Smooth muscle cell (in vitro differentiated cells): ENCODE data around the gene AGMAT. TPM values are rescaled to one million over a fixed set of nuclear protein-coding genes. Genes with fewer than 3 reads are reported as not detected.

ENCODE experiments used
- DNase-seq: peaks from one replicate; lab custom pipeline; 2025; ENCODE audit not compliant: unreplicated experiment; lab: John Stamatoyannopoulos, UW
- H2AFZ ChIP-seq: fragments of 200-600 bp; sonication (generic); 2 replicates; pipeline ENCODE4 v1.6.0; 2016; ENCODE audit warnings: antibody characterized with exemption, low read depth, mild to moderate bottlenecking
- H3F3A ChIP-seq: fragments of 200-600 bp; sonication (generic); 2 replicates; pipeline ENCODE4 v1.6.0; 2017; ENCODE audit warnings: antibody characterized with exemption, low read depth
- H3K27ac ChIP-seq: fragments of 200-600 bp; sonication (generic); 2 replicates; pipeline ENCODE4 v1.5.1; 2016; ENCODE audit warnings: low read depth, mild to moderate bottlenecking
- H3K27me3 ChIP-seq: fragments of 200-600 bp; sonication (generic); 2 replicates; pipeline ENCODE4 v1.6.1; 2016; ENCODE audit warnings: low read depth, mild to moderate bottlenecking
- H3K36me3 ChIP-seq: fragments of 200-600 bp; sonication (generic); 2 replicates; pipeline ENCODE4 v1.5.1; 2016; ENCODE audit warnings: low read depth
- H3K4me1 ChIP-seq: fragments of 200-600 bp; sonication (generic); 2 replicates; pipeline ENCODE4 v1.5.1; 2016; ENCODE audit warnings: low read depth
- H3K4me2 ChIP-seq: fragments of 200-600 bp; sonication (generic); 2 replicates; pipeline ENCODE4 v1.6.0; 2016; ENCODE audit warnings: mild to moderate bottlenecking
- H3K4me3 ChIP-seq: fragments of 200-600 bp; sonication (generic); 2 replicates; pipeline ENCODE4 v1.5.1; 2016; ENCODE audit warnings: mild to moderate bottlenecking
- H3K79me2 ChIP-seq: fragments of 200-600 bp; sonication (generic); 2 replicates; pipeline ENCODE4 v1.6.0; 2016; ENCODE audit warnings: low read depth, mild to moderate bottlenecking
- H3K9ac ChIP-seq: fragments of 200-600 bp; sonication (generic); 2 replicates; pipeline ENCODE4 v1.6.0; 2016; ENCODE audit warnings: low read depth
- H3K9me3 ChIP-seq: fragments of 200-600 bp; sonication (generic); replicated peaks from 2 replicates; pipeline ENCODE4 v1.5.1; 2016; ENCODE audit warnings: low read depth
- H4K20me1 ChIP-seq: fragments of 200-600 bp; sonication (generic); 2 replicates; pipeline ENCODE4 v1.6.0; 2016; ENCODE audit warnings: low read depth
- CTCF ChIP-seq: fragments of 200-600 bp; sonication (generic); IDR thresholded peaks from 2 replicates; pipeline ENCODE4 v1.5.1; 2017; ENCODE audit warnings: borderline replicate concordance, mild to moderate bottlenecking, antibody characterized with exemption; ENCODE audit not compliant: insufficient read depth, poor library complexity, severe bottlenecking
- WGBS: methylation state at CpG from one replicate; pipeline ENCODE4 v1.1.7; 2016; ENCODE audit warnings: low lambda C conversion rate; 5-methylcytosine and 5-hydroxymethylcytosine counted together
- polyA plus RNA-seq: library from polyadenylated mRNA; unstranded; fragments of >200 nt; fragmentation: Nextera tagmentation; extraction: Ambion mirVana; gene quantifications from 2 replicates; pipeline ENCODE4 v1.2.1, GENCODE V29; 2016
- total RNA-seq: library from RNA; depleted of rRNA; stranded (reverse); fragments of >200 nt; gene quantifications from 2 replicates; pipeline ENCODE4 v1.2.3, GENCODE V29; 2014

The AGMAT gene
- total and polyA plus RNA-seq, 2 experiments from 2014 or later: 0.04 to 0.56 TPM

DNA sequence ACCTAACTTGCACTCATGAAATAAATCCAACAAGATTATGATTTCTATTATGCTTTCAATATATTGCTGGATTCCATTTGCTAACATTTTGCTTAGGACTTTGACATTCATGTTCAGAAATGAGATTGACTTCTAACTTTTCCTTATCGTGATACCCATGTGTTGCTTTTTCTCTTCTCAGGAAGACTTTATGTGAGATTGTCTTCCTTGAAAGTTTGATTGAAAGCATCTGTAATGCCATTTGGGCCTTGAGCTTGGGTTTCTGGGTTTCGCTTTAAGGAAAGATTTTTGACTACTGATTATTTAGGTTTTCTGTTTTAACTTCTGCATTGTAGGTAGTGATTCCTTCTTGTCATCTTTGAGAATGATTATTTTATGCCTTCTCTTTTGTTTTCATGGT is 27.8 kb downstream of the AGMAT start:
- no peak overlapping the region for H3K4me3 ChIP-seq
- H4K20me1 ChIP-seq: no peaks in the 10 kb centered on the region
- H3K36me3 ChIP-seq: no peaks in the 10 kb centered on the region
- no peak for TF ChIP-seq CTCF
- H3K79me2 ChIP-seq: no peaks in the 10 kb centered on the region
- no peak overlapping the region for H3K9ac ChIP-seq
- H3K4me2 ChIP-seq: no peak overlapping the region
- no peaks in the 10 kb centered on the region for H3K4me1 ChIP-seq
- no peaks in the 10 kb centered on the region for H3K27me3 ChIP-seq
- no peak overlapping the region for H3K27ac ChIP-seq
- no peaks in the 10 kb centered on the region for H3K9me3 ChIP-seq
- no peak for DNase-seq
- H2AFZ ChIP-seq: no peak overlapping the region
- 97% methylated on average over 2 of the region's 2 CpGs for WGBS
- no peaks in the 10 kb centered on the region for H3F3A ChIP-seq

- H3K4me3 ChIP-seq: no peak overlapping the region
- H3K9me3 ChIP-seq: no peaks in the 10 kb centered on the region
- no peak overlapping the region for H3K9ac ChIP-seq
- 95% methylated on average over 6 of the region's 6 CpGs for WGBS
- no peak for DNase-seq
- H3K27me3 ChIP-seq: no peaks in the 10 kb centered on the region
- H3K4me1 ChIP-seq: no peaks in the 10 kb centered on the region
- H3F3A ChIP-seq: no peaks in the 10 kb centered on the region
- no peaks in the 10 kb centered on the region for H3K79me2 ChIP-seq
- H3K4me2 ChIP-seq: no peak overlapping the region
- H3K36me3 ChIP-seq: peaks cover 13% of the 10 kb centered on the region
- H4K20me1 ChIP-seq: no peaks in the 10 kb centered on the region
- TF ChIP-seq CTCF: no peak
- H3K27ac ChIP-seq: no peak overlapping the region
- H2AFZ ChIP-seq: no peak overlapping the region
These were observed 34.3 kb downstream of the AGMAT start for GRCh38 chr1:15550573-15550972.

GRCh38 chr1:15546641-15547040 is 38.2 kb downstream of the AGMAT start:
- Histone ChIP-seq H3K4me1 (no peaks in the 10 kb centered on the region), H3K27ac (no peak overlapping the region), H3K9ac (no peak overlapping the region), H3K79me2 (no peaks in the 10 kb centered on the region), H3K36me3 (peaks cover 23% of the 10 kb centered on the region), H3K4me2 (no peak overlapping the region), H4K20me1 (no peaks in the 10 kb centered on the region), H2AFZ (no peak overlapping the region), H3K27me3 (no peaks in the 10 kb centered on the region), H3K4me3 (no peak overlapping the region), H3F3A (peaks cover 3% of the 10 kb centered on the region), H3K9me3 (no peaks in the 10 kb centered on the region)
- 100% methylated on average over 2 of the region's 2 CpGs for WGBS
- no peak for TF ChIP-seq CTCF
- DNase-seq: no peak
